ENCODE results near the gene AP2A1. TPM values are rescaled to one million over a fixed set of nuclear protein-coding genes. Genes with fewer than 3 reads are reported as not detected.

Gene AP2A1
- total and polyA plus RNA-seq, 9 of the 15 experiments (the other 6 are each of a cell fraction or from before 2014, with no cell fraction given): 0.55 to 150 (median 31.9) TPM

DNA sequence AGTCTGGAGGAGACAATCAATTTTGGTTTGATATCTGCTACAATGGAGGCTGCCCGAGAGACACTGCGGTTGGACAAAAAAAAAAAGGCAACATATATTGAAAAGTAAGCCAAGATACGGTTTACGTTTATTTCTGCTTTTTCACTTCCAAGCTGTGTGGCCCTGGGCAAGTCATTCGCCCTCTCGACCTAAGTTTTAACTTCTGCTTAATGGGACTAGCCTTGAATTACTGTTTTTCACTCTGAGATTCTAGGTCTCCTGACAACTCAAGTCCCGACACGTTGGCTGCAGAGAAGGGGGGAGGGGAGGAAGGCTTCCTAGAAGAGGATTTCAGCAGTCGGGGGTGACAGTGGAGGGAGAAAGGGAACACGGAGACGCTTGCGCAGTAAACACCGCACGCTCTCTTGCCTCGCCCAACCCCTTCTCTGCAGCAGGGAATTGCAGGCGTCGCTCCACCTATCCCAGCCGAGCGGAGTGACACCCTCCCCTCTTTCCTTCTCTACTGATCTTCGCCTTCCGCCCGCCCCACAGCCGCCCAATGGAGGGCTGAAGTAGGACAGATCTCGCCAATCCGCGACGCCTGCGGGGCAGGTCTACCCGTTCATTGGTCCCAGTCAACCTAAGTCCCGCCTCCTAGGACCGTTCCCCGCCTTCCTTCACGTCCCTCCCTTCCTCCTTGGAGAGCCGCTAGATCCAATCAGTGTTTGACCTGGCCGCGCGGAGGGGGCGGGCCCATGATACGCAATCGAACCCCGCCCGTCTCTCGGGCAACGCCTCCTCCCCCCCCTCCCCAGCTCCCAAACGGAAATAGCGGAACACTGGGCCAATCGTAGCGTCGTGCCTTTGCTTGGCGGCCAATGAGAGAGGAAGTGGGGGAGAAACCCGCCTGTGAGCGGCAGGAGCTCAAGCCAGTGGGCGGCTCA is 533 bp upstream of the AP2A1 start (continued):
- no peak for TF ChIP-seq ZNF197 (CRISPR knock-in tag; IDR thresholded peaks at IDR 0.05; ENCODE audit: low read depth)
- TF ChIP-seq RBM39 (optimal IDR thresholded peaks at IDR 0.05; ENCODE audit: low read depth, low read length): peak; percentile 67
- no peak for TF ChIP-seq ZNF449 (CRISPR knock-in tag; IDR thresholded peaks at IDR 0.05)
- no peak for TF ChIP-seq ZNF75A (CRISPR knock-in tag; IDR thresholded peaks at IDR 0.05)
- TF ChIP-seq ZNF407 (IDR thresholded peaks at IDR 0.05; ENCODE audit: low read depth): no peak
- no peak for TF ChIP-seq ZNF146 (CRISPR knock-in tag; IDR thresholded peaks at IDR 0.05; ENCODE audit: unreplicated experiment)
- peak; percentile 51; the same call in 1 of the 2 replicates for TF ChIP-seq SMARCA5 (IDR thresholded peaks at IDR 0.05)
- peak; percentile 11; the same call in 1 of the 2 replicates for TF ChIP-seq CC2D1A (IDR thresholded peaks at IDR 0.05)
- TF ChIP-seq NFE2L1 (tag; IDR thresholded peaks at IDR 0.05; ENCODE audit: borderline replicate concordance, low read depth): no peak
- peak; percentile 57; the same call in 1 of the 2 replicates for TF ChIP-seq SOX6 (IDR thresholded peaks at IDR 0.05)
- peak in 1 of 2 experiments; percentile 96; a peak in 2 of 4 replicates for TF ChIP-seq KDM4B (IDR thresholded peaks at IDR 0.05; ENCODE audit: borderline replicate concordance in 2 of 2, low read depth in 1 of 2)
- TF ChIP-seq DMBX1 (CRISPR knock-in tag; IDR thresholded peaks at IDR 0.05; ENCODE audit: borderline replicate concordance): 0 out of 2 replicates have a peak, but pooled peaks have one; percentile 36
- TF ChIP-seq NR3C1 (CRISPR knock-in tag; IDR thresholded peaks at IDR 0.05): no peak
- TF ChIP-seq, protein P1, sequence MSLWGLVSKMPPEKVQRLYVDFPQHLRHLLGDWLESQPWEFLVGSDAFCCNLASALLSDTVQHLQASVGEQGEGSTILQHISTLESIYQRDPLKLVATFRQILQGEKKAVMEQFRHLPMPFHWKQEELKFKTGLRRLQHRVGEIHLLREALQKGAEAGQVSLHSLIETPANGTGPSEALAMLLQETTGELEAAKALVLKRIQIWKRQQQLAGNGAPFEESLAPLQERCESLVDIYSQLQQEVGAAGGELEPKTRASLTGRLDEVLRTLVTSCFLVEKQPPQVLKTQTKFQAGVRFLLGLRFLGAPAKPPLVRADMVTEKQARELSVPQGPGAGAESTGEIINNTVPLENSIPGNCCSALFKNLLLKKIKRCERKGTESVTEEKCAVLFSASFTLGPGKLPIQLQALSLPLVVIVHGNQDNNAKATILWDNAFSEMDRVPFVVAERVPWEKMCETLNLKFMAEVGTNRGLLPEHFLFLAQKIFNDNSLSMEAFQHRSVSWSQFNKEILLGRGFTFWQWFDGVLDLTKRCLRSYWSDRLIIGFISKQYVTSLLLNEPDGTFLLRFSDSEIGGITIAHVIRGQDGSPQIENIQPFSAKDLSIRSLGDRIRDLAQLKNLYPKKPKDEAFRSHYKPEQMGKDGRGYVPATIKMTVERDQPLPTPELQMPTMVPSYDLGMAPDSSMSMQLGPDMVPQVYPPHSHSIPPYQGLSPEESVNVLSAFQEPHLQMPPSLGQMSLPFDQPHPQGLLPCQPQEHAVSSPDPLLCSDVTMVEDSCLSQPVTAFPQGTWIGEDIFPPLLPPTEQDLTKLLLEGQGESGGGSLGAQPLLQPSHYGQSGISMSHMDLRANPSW (CRISPR knock-in tag; IDR thresholded peaks at IDR 0.05): no peak
- TF ChIP-seq HNRNPH1 (optimal IDR thresholded peaks at IDR 0.05; ENCODE audit: low read depth, low read length): no peak
